ENCODE data around the gene ZCCHC7.
"Not testable (repeated sequence)": the region's sequence is repeated elsewhere in the genome, so short reads cannot be mapped to it uniquely, and the experiment has no call there.

Gene ZCCHC7

DNA sequence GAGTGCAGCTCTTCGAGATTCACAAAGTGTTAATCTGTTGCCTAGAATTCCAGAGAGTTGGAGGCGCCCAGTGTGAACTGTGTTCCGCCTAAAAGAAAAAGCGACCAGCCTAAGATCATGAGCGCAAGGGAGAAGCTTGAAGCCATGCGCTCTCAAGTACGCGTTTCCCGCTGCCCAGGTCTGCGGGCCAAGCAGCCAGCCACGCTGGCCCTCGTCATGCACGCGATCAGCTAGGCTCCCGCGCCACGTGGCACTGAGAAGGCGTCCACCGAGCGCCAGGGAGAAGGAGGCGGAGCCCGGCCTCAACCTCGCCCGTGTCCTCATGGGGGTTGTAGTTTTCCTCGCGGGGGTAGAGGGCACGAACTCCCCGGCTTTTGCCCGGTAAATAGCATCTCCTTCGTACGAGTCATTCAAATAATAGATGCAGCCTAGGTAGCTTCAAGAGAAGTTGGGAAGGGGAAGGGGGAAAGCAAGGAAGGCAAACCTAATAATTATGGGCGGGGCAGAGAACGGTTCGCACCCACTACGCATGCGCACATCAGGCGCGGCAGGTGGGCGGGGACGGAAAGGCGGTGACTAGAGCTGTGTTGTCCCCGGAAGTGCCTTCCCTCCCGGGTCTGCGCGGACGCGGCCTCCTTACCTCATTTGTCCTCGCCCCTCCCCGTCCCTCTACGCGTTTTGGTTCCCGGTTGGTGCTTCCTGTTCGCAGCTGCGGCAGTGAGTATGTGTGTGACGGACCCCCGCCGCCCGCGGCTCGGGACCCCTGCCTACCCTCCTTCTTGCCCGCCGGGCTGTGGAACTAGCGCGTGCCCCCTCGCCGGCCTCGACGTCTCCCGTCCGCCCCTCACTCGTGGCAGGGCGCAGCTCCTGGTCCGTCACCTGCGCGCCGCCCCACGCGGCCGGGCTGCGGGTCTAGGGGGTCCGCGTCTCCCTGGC lies at the start of gene ZCCHC7:
ZCCHC7 (plus strand) TSS at position 668 of the 936 bp plus-strand sequence.
- peak within 1 kb of the TSS; percentile 83 for H3K4me3 ChIP-seq (ENCODE audit: low read depth, low read length)
- H3K36me3 ChIP-seq (replicated peaks): no peaks in the 10 kb centered on the region
- no peak for TF ChIP-seq CTCF (IDR thresholded peaks at IDR 0.05; ENCODE audit: low read depth, low read length, missing control alignments)
- in situ Hi-C loops (cut with HindIII; ENCODE audit: low pct_ligation_motif_present, low sequenced_read_pairs): no loop called here
- peak within 1 kb of the TSS; percentile 82 for H3K27ac ChIP-seq
- no peaks in the 10 kb centered on the region for H3K27me3 ChIP-seq (replicated peaks)
- peak; percentile 91 for DNase-seq

DNA sequence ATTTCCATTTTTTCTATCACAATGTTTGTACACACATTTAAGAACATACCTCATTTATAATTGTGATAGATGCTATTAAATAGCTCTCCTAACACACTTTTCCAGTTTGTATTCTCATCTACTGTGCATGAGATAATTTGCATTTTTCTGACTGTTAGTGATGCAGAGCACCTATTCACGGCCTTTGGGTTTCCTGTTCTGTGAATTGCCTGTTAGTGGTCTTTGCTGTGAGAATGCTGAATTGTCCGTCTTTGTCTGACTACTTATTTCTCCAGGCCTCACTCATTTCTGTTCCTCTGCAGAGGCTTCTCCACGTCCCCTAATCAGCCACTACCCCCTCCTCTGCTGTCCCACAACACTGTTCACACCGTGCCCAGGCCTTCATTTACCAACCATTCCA lies 45.6 kb upstream of the ZCCHC7 start:
- DNase-seq; H3K36me3 ChIP-seq (replicated peaks); H3K27ac ChIP-seq; H3K27me3 ChIP-seq (replicated peaks); H3K4me3 ChIP-seq (ENCODE audit: low read depth, low read length); in situ Hi-C loops (cut with HindIII; ENCODE audit: low pct_ligation_motif_present, low sequenced_read_pairs): not testable (repeated sequence)

DNA sequence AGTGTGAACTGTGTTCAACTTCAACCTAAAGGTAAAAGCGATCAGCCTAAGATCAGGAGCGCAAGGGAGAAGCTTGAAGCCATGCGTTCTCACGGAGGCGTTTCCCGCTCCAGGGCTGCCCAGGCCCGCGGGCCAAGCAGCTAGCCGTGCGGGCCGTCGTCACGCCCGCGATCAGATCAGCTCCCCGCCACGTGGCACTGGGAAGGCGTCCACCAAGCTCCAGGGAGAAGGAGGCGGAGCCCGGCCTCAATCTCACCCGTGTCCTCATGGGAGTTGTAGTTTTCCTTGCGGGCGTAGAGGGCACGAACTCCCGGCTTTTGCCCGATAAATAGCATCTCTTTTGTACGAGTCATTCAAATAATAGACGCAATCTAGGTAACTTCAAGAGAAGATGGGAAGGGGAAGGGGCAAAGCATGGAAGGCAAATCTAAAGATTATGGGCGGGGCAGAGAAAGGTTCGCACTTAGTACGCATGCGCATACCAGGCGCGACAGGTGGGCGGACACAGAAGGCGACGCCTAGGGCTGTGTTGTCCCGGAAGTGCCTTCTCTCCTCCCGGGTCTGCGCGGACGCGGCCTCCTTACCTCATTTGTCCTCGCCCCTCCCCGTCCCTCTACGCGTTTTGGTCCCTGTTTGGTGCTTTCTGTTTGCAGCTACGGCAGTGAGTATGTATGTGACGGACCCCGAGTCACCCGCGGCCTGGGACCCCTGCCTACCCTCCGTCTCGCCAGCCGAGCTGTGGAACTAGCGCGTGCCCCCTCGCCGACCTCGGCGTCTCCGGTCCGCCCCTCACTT lies 40.8 kb upstream of the ZCCHC7 start:
- peak; percentile 89 for DNase-seq
- H3K36me3 ChIP-seq (replicated peaks): no peaks in the 10 kb centered on the region
- H3K4me3 ChIP-seq (ENCODE audit: low read depth, low read length): peak overlapping the region; percentile 90
- H3K27me3 ChIP-seq (replicated peaks): no peaks in the 10 kb centered on the region
- TF ChIP-seq CTCF (IDR thresholded peaks at IDR 0.05; ENCODE audit: low read depth, low read length, missing control alignments): no peak
- peak overlapping the region; percentile 85 for H3K27ac ChIP-seq
- in situ Hi-C loops (cut with HindIII; ENCODE audit: low pct_ligation_motif_present, low sequenced_read_pairs): no loop called here

GRCh38 chr9:37080165-37080628 lies 40.2 kb upstream of the ZCCHC7 start:
- H3K27ac ChIP-seq: peak overlapping the region; percentile 85
- DNase-seq: peak; percentile 12
- peak overlapping the region; percentile 90 for H3K4me3 ChIP-seq (ENCODE audit: low read depth, low read length)
- H3K36me3 ChIP-seq (replicated peaks); H3K27me3 ChIP-seq (replicated peaks); in situ Hi-C loops (cut with HindIII; ENCODE audit: low pct_ligation_motif_present, low sequenced_read_pairs): not testable (repeated sequence)

- H3K27me3 ChIP-seq (replicated peaks); H3K27ac ChIP-seq; H3K4me3 ChIP-seq (ENCODE audit: low read depth, low read length); DNase-seq; H3K36me3 ChIP-seq (replicated peaks); in situ Hi-C loops (cut with HindIII; ENCODE audit: low pct_ligation_motif_present, low sequenced_read_pairs): not testable (repeated sequence)
Observed at GRCh38 chr9:37081507-37081906, 38.9 kb upstream of the ZCCHC7 start.

DNA sequence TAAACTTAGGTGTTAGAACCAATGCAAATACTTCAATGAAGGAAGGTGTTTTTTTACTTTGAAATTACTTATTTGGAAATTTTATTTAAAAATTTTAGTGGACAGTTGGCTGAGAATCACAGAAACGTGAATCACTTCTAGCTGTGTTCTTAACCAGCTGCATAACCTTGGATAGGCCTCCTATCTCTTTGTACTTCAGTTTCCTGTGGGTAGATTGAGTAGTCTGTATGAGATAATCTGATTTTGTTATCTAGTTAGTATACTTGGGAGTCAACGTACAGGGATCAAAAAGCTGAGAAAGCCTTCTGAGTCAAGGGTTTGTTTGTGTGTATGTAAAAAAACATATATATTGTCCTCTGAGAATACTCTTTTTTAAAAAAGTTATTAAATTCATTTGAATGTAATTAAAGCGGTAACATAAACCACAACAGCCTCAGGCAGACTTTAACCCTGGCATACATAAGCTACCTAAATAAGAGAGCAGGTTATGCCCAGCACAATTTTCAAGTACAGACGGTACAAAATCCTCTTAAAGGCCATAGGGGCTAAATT lies 38.1 kb upstream of the ZCCHC7 start:
- no peaks in the 10 kb centered on the region for H3K27me3 ChIP-seq (replicated peaks)
- no peak overlapping the region for H3K27ac ChIP-seq
- H3K36me3 ChIP-seq (replicated peaks): peaks cover 5% of the 10 kb centered on the region
- no peak overlapping the region for H3K4me3 ChIP-seq (ENCODE audit: low read depth, low read length)
- DNase-seq: peak; percentile 9
- in situ Hi-C loops (cut with HindIII; ENCODE audit: low pct_ligation_motif_present, low sequenced_read_pairs): no loop called here
- TF ChIP-seq CTCF (IDR thresholded peaks at IDR 0.05; ENCODE audit: low read depth, low read length, missing control alignments): no peak

GRCh38 chr9:37083654-37084053 lies 36.7 kb upstream of the ZCCHC7 start:
- Histone ChIP-seq H3K36me3 (replicated peaks) (peaks cover 8% of the 10 kb centered on the region), H3K4me3 (ENCODE audit: low read depth, low read length) (no peak overlapping the region), H3K27me3 (replicated peaks) (no peaks in the 10 kb centered on the region), H3K27ac (no peak overlapping the region)
- no peak for TF ChIP-seq CTCF (IDR thresholded peaks at IDR 0.05; ENCODE audit: low read depth, low read length, missing control alignments)
- no peak for DNase-seq
- in situ Hi-C loops (cut with HindIII; ENCODE audit: low pct_ligation_motif_present, low sequenced_read_pairs): no loop called here

Measured in brain microvascular endothelial cell (primary cell).